Liver (tissue), 9 donors: ENCODE measurements around the gene SYT17. TPM values are rescaled to one million over a fixed set of nuclear protein-coding genes. Genes with fewer than 3 reads are reported as not detected.

Source experiments
- DNase-seq: peaks from one replicate; pipeline ENCODE4 v3.0.0-alpha.2; 2017; ENCODE audit warnings: low spot score
- H3K27ac ChIP-seq, 2 donors: one replicate each; pipeline ENCODE4 v1.7.0; 2013; ENCODE audit warnings: inconsistent platforms in 2 of 2, low read length in 2 of 2, control low read depth in 1 of 2, low read depth in 1 of 2, mild to moderate bottlenecking in 1 of 2
- H3K27me3 ChIP-seq, 4 donors: one replicate each; pipeline versions ENCODE4 v1.6.1 to v1.7.0; 2013; ENCODE audit warnings: low read length in 3 of 4, inconsistent platforms in 1 of 4, mild to moderate bottlenecking in 1 of 4, moderate library complexity in 1 of 4; ENCODE audit not compliant: control insufficient read depth in 4 of 4, insufficient read depth in 4 of 4
- H3K36me3 ChIP-seq, 4 donors: one replicate each; pipeline versions ENCODE4 v1.6.1 to v1.7.0; 2013; ENCODE audit warnings: low read length in 3 of 4, mild to moderate bottlenecking in 3 of 4, low read depth in 1 of 4, moderate library complexity in 1 of 4; ENCODE audit not compliant: control insufficient read depth in 4 of 4, insufficient read depth in 3 of 4
- H3K4me1 ChIP-seq, 4 donors: one replicate each; pipeline versions ENCODE4 v1.6.1 to v1.7.0; 2013; ENCODE audit warnings: low read length in 3 of 4, mild to moderate bottlenecking in 3 of 4, moderate library complexity in 1 of 4; ENCODE audit not compliant: control insufficient read depth in 4 of 4, insufficient read depth in 4 of 4
- H3K4me3 ChIP-seq, 3 donors: one replicate each; pipeline versions ENCODE4 v1.6.1 to v1.7.0; 2013; ENCODE audit warnings: low read length in 3 of 3, control low read depth in 1 of 3, low read depth in 1 of 3, mild to moderate bottlenecking in 1 of 3
- H3K9ac ChIP-seq, 2 donors: one replicate each; pipeline ENCODE4 v1.7.0; 2013; ENCODE audit warnings: low read length in 2 of 2, mild to moderate bottlenecking in 2 of 2, moderate library complexity in 2 of 2, control low read depth in 1 of 2, low read depth in 1 of 2
- H3K9me3 ChIP-seq, 4 donors: one replicate each; pipeline versions ENCODE4 v1.6.1 to v1.7.0; 2013; ENCODE audit warnings: low read length in 3 of 4; ENCODE audit not compliant: control insufficient read depth in 4 of 4
- ATF3 ChIP-seq: IDR thresholded peaks from 2 replicates; pipeline ENCODE4 v1.6.1; 2016; ENCODE audit warnings: antibody characterized with exemption
- CTCF ChIP-seq: fragments of 150-350 bp; IDR thresholded peaks from 2 replicates; pipeline ENCODE4 v1.5.1; 2017; ENCODE audit warnings: improper control_type of control experiment, low read depth, low read length; ENCODE audit not compliant: missing input control
- EGR1 ChIP-seq, 2 donors: IDR thresholded peaks; 2 replicates each; pipeline ENCODE4 v1.6.1; 2016 to 2018; ENCODE audit warnings: antibody characterized with exemption in 2 of 2, low read depth in 2 of 2
- FOXA1 ChIP-seq: IDR thresholded peaks from 2 replicates; pipeline ENCODE4 v1.6.1; 2016; ENCODE audit warnings: antibody characterized with exemption
- FOXA2 ChIP-seq: IDR thresholded peaks from 2 replicates; pipeline ENCODE4 v1.6.1; 2016; ENCODE audit warnings: antibody characterized with exemption
- GABPA ChIP-seq, 2 donors: IDR thresholded peaks in 1 of 2; conservative IDR thresholded peaks in 1 of 2; 2 replicates each; pipeline ENCODE4 v1.6.1; 2016; ENCODE audit warnings: antibody characterized with exemption in 2 of 2, mild to moderate bottlenecking in 1 of 2, moderate library complexity in 1 of 2
- HNF4A ChIP-seq, 2 donors: conservative IDR thresholded peaks; 2 replicates each; pipeline ENCODE4 v1.6.1; 2016; ENCODE audit warnings: antibody characterized with exemption in 2 of 2, mild to moderate bottlenecking in 2 of 2
- HNF4G ChIP-seq: IDR thresholded peaks from 2 replicates; pipeline ENCODE4 v1.6.1; 2016; ENCODE audit warnings: antibody characterized with exemption
- JUND ChIP-seq, 2 donors: IDR thresholded peaks; 2 replicates each; pipeline ENCODE4 v1.6.1; 2016; ENCODE audit warnings: antibody characterized with exemption in 2 of 2
- MAX ChIP-seq: IDR thresholded peaks from 2 replicates; pipeline ENCODE4 v1.6.1; 2016; ENCODE audit warnings: antibody characterized with exemption
- NR2F2 ChIP-seq: IDR thresholded peaks from 2 replicates; pipeline ENCODE4 v1.6.1; 2016; ENCODE audit warnings: antibody characterized with exemption
- RAD21 ChIP-seq, 2 donors: IDR thresholded peaks; 2 replicates each; pipeline ENCODE4 v1.6.1; 2016; ENCODE audit warnings: antibody characterized with exemption in 2 of 2, mild to moderate bottlenecking in 2 of 2
- REST ChIP-seq: IDR thresholded peaks from 2 replicates; pipeline ENCODE4 v1.6.1; 2016; ENCODE audit warnings: antibody characterized with exemption, mild to moderate bottlenecking
- RXRA ChIP-seq, 2 donors: IDR thresholded peaks; 2 replicates each; pipeline ENCODE4 v1.6.1; 2017 to 2018; ENCODE audit warnings: antibody characterized with exemption in 2 of 2, mild to moderate bottlenecking in 1 of 2
- SP1 ChIP-seq: IDR thresholded peaks from 2 replicates; pipeline ENCODE4 v1.6.1; 2018; ENCODE audit warnings: antibody characterized with exemption, mild to moderate bottlenecking
- TAF1 ChIP-seq: conservative IDR thresholded peaks from 2 replicates; pipeline ENCODE4 v1.6.1; 2016; ENCODE audit warnings: antibody characterized with exemption, mild to moderate bottlenecking
- YY1 ChIP-seq: IDR thresholded peaks from 2 replicates; pipeline ENCODE4 v1.6.1; 2016; ENCODE audit warnings: antibody characterized with exemption, mild to moderate bottlenecking
- ZBTB33 ChIP-seq: IDR thresholded peaks from 2 replicates; pipeline ENCODE4 v1.6.1; 2016; ENCODE audit warnings: antibody characterized with exemption
- WGBS: extraction: QIAGEN DNeasy Blood & Tissue Kit; methylation state at CpG from one replicate; pipeline ENCODE4 v1.1.7; 2013; 5-methylcytosine and 5-hydroxymethylcytosine counted together
- polyA plus RNA-seq, 2 donors: library from polyadenylated mRNA; stranded (reverse) in 1 of 2; unstranded in 1 of 2; fragments of 200-250 nt in 1 of 2; fragments of >200 nt in 1 of 2; fragmentation: Nextera tagmentation in 1 of 2; extraction: Ambion mirVana in 1 of 2; gene quantifications; one replicate each; pipeline versions ENCODE4 v1.2.1 to v1.2.3, GENCODE V29; 2013 to 2015
- total RNA-seq, 2 donors: library from RNA; depleted of rRNA; stranded (reverse); fragments of >200 nt; gene quantifications; one replicate each; pipeline ENCODE4 v1.2.3, GENCODE V29; 2014
- donor health status: healthy.
- donor health status: healthy.
- donor health status: healthy.
- donor health status: healthy.
- donor health status: healthy.

The SYT17 gene
- total and polyA plus RNA-seq, 4 donors = 2.5 to 7.7 (median 5.5) TPM

GRCh38 chr16:19188406-19188805 lies 20.4 kb downstream of the SYT17 start:
- 78% methylated on average over 5 of the region's 5 CpGs for WGBS
- DNase-seq = no peak
- Histone ChIP-seq H3K9me3 (no peaks in the 10 kb centered on the region), H3K4me1 (peaks cover 10 to 46% (median 30%) of the 10 kb centered on the region in 4 donors), H3K4me3 (no peak overlapping the region), H3K27me3 (no peaks in the 10 kb centered on the region), H3K36me3 (no peaks in the 10 kb centered on the region), H3K9ac (no peak overlapping the region), H3K27ac (no peak overlapping the region)
- TF ChIP-seq NR2F2 (no peak), RXRA (IDR thresholded peaks at IDR 0.05) (no peak), ZBTB33 (no peak), EGR1 (IDR thresholded peaks at IDR 0.05; ENCODE audit: low read depth in 2 of 2) (no peak), TAF1 (no peak), ATF3 (no peak), REST (no peak), HNF4G (no peak), JUND (IDR thresholded peaks at IDR 0.05) (no peak)

GRCh38 chr16:19192865-19193264 lies 24.8 kb downstream of the SYT17 start:
- 34% methylated on average over 4 of the region's 4 CpGs for WGBS
- Histone ChIP-seq H3K27ac (peak overlapping the region; percentile 10 to 39), H3K36me3 (peaks cover 0 to 6% (median 0%) of the 10 kb centered on the region in 4 donors)

More at GRCh38 chr16:19192865-19193264, 24.8 kb downstream of the SYT17 start:
- Histone ChIP-seq H3K27me3 (no peaks in the 10 kb centered on the region), H3K9ac (no peak overlapping the region), H3K9me3 (no peaks in the 10 kb centered on the region), H3K4me3 (no peak overlapping the region), H3K4me1 (peaks cover 5 to 50% (median 32%) of the 10 kb centered on the region in 4 donors)
- no peak for DNase-seq
- peak in 1 of 2 donors; percentile 37 for TF ChIP-seq JUND (IDR thresholded peaks at IDR 0.05)
- TF ChIP-seq EGR1 (IDR thresholded peaks at IDR 0.05; ENCODE audit: low read depth in 2 of 2) = no peak
- TF ChIP-seq GABPA (IDR thresholded peaks at IDR 0.05 in 1 of 2, conservative IDR thresholded peaks at IDR 0.05 in 1 of 2) = no peak
- TF ChIP-seq TAF1 = no peak
- TF ChIP-seq ZBTB33 = peak; percentile 60
- peak; percentile 21 for TF ChIP-seq MAX
- peak; percentile 87 for TF ChIP-seq HNF4G
- peak; percentile 68 for TF ChIP-seq SP1
- peak; percentile 42 for TF ChIP-seq FOXA2
- peak; percentile 33 for TF ChIP-seq YY1
- peak in 1 of 2 donors; percentile 12 for TF ChIP-seq RAD21 (IDR thresholded peaks at IDR 0.05)
- TF ChIP-seq CTCF = no peak
- TF ChIP-seq ATF3 = no peak
- no peak for TF ChIP-seq REST
- TF ChIP-seq HNF4A (conservative IDR thresholded peaks at IDR 0.05) = peak; percentile 95 to 97
- TF ChIP-seq NR2F2 = peak; percentile 96
- no peak for TF ChIP-seq FOXA1
- TF ChIP-seq RXRA (IDR thresholded peaks at IDR 0.05) = peak; percentile 97 to 98
